Tibial artery (tissue), 4 donors: ENCODE data around the gene ADAMTS6.

Source experiments
- DNase-seq, 2 donors: peaks; one replicate each; pipeline ENCODE4 v3.0.0-alpha.2; 2019
- H3K27ac ChIP-seq, 2 donors: fragments of 200-600 bp; sonication (generic) in 1 of 2; 1 replicate in 1 of 2; 2 replicates in 1 of 2; pipeline ENCODE4 v1.5.1; 2018 to 2019; ENCODE audit warnings: mild to moderate bottlenecking in 1 of 2
- H3K27me3 ChIP-seq, 2 donors: fragments of 200-600 bp; sonication (generic) in 1 of 2; one replicate each; pipeline versions ENCODE4 v1.5.1 to v1.6.0; 2016 to 2019
- H3K36me3 ChIP-seq, 3 donors: fragments of 200-600 bp; sonication (generic) in 2 of 3; one replicate each; pipeline ENCODE4 v1.5.1; 2016 to 2019; ENCODE audit warnings: mild to moderate bottlenecking in 2 of 3
- H3K4me1 ChIP-seq, 4 donors: fragments of 200-600 bp; sonication (generic) in 2 of 4; 1 replicate in 3 of 4; 2 replicates in 1 of 4; pipeline ENCODE4 v1.5.1; 2016 to 2019
- H3K4me3 ChIP-seq, 2 donors: fragments of 200-600 bp; sonication (generic) in 1 of 2; 1 replicate in 1 of 2; 2 replicates in 1 of 2; pipeline ENCODE4 v1.5.1; 2018 to 2019; ENCODE audit warnings: mild to moderate bottlenecking in 2 of 2
- H3K9me3 ChIP-seq, 3 donors: fragments of 200-600 bp; sonication (generic) in 1 of 3; one replicate each; pipeline ENCODE4 v1.5.1; 2016 to 2019
- CTCF ChIP-seq, 2 experiments: fragments of 200-600 bp in 1 of 2; fragments of 450-650 bp in 1 of 2; IDR thresholded peaks; one replicate each; pipeline ENCODE4 v1.5.1; 2017 to 2019; ENCODE audit warnings: antibody characterized with exemption in 2 of 2, mild to moderate bottlenecking in 1 of 2, moderate library complexity in 1 of 2
- intact Hi-C: fragments of 100-400 bp; cut with DNase I; formaldehyde crosslinking; loops from one replicate; pipeline ENCODE4 v1.15.0; 2023; ENCODE audit warnings: low total_unique reads

Gene ADAMTS6

GRCh38 chr5:65413822-65414221 is 67.9 kb downstream of the ADAMTS6 start:
- Histone ChIP-seq H3K27ac (no peak overlapping the region), H3K27me3 (no peaks in the 10 kb centered on the region), H3K4me1 (no peaks in the 10 kb centered on the region), H3K36me3 (peaks cover 0 to 18% (median 0%) of the 10 kb centered on the region in 3 donors), H3K9me3 (peaks cover 0 to 22% (median 14%) of the 10 kb centered on the region in 3 donors), H3K4me3 (no peak overlapping the region)
- TF ChIP-seq CTCF (IDR thresholded peaks at IDR 0.05), result no peak
- intact Hi-C loops, result no loop called here
- DNase-seq, result no peak

DNA sequence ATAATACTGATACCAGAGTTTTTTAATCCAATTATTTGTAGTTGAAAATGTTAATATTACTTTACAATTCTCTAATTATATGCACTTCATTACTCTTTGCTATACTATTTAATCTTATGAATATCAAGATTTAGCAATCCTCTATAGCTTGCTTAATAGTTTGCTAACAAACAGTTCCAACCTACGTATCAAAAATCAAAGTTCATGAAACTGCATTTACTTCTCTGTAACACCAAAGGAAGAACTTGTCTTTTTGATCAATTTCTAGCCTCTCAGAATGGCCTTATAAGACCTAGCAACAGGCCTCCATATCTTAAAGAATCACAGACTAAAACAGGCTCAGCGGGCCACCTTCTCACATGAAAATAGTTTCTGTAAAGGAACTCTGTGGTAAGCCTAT is 68.9 kb downstream of the ADAMTS6 start:
- no peaks in the 10 kb centered on the region for H3K4me1 ChIP-seq
- no peak overlapping the region for H3K27ac ChIP-seq
- H3K9me3 ChIP-seq, result peaks cover 0 to 12% (median 6%) of the 10 kb centered on the region in 3 donors
- no peak overlapping the region for H3K4me3 ChIP-seq
- intact Hi-C loops, result no loop called here
- DNase-seq, result no peak
- TF ChIP-seq CTCF (IDR thresholded peaks at IDR 0.05), result no peak
- H3K36me3 ChIP-seq, result peaks cover 0 to 8% (median 0%) of the 10 kb centered on the region in 3 donors
- no peaks in the 10 kb centered on the region for H3K27me3 ChIP-seq

DNA sequence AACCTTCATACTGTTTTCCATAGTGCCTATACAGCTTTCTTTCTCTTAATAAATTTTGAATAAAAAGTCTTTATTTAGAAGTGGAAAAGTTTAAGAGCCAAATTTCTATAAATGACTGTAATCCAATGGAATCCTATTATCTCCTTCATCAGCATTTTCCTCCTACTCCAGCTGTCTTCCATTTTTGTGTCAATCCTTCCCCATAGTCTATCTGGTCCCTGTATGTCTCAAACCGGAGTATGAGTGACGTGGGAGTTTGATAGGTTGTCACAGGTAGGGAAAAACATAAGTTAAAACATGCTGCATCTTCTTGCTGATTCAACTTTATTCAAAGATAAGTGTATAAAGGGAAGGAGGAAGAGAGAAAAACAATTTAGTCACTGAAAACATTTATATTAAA is 70.4 kb downstream of the ADAMTS6 start:
- H3K4me3 ChIP-seq, result no peak overlapping the region
- DNase-seq, result no peak
- peaks cover 0 to 5% (median 0%) of the 10 kb centered on the region in 3 donors for H3K36me3 ChIP-seq
- intact Hi-C loops, result no loop called here
- H3K9me3 ChIP-seq, result no peaks in the 10 kb centered on the region
- TF ChIP-seq CTCF (IDR thresholded peaks at IDR 0.05), result no peak
- H3K27ac ChIP-seq, result no peak overlapping the region
- H3K27me3 ChIP-seq, result no peaks in the 10 kb centered on the region
- no peaks in the 10 kb centered on the region for H3K4me1 ChIP-seq

DNA sequence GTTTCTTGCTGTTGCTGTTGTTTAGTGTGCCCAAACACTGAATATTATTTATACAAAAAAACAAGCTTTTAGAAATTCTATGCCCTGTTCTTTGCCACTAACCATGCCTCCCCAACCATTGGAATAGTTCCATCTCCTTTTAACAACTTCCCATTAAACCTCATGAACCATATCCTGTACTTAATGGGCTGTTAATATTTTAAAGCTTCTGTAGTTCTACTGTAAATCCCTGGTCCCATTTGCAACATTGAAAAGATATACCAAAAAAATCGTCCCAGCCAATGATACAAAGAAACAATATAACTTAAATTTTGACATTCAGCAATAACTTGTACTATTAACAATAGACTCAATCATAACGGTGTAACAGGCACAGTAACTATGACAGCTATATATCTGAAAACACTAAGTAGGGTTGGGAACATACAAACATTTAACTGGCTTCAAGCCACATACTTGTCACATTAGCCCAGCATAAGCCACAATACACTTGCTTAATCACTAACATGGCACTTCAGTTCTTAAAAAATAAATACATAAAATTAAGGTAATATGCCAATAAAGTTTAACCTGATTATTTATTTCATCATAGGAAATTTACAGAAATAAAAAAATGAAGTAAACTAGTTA is 86.1 kb downstream of the ADAMTS6 start:
- no peaks in the 10 kb centered on the region for H3K36me3 ChIP-seq
- peaks cover 0 to 25% (median 13%) of the 10 kb centered on the region in 4 donors for H3K4me1 ChIP-seq
- no peak overlapping the region for H3K4me3 ChIP-seq
- no peak for TF ChIP-seq CTCF (IDR thresholded peaks at IDR 0.05)
- intact Hi-C loops, result no loop called here
- peak overlapping the region in 1 of 2 donors; percentile 17 for H3K27ac ChIP-seq
- DNase-seq, result no peak
- H3K9me3 ChIP-seq, result peaks cover 0 to 3% (median 0%) of the 10 kb centered on the region in 3 donors
- no peaks in the 10 kb centered on the region for H3K27me3 ChIP-seq

GRCh38 chr5:65394087-65394486 is 87.6 kb downstream of the ADAMTS6 start:
- no peak overlapping the region for H3K4me3 ChIP-seq
- H3K36me3 ChIP-seq, result no peaks in the 10 kb centered on the region
- no peaks in the 10 kb centered on the region for H3K27me3 ChIP-seq
- peaks cover 0 to 25% (median 13%) of the 10 kb centered on the region in 4 donors for H3K4me1 ChIP-seq
- H3K27ac ChIP-seq, result peak overlapping the region; percentile 60 to 68
- no peak for TF ChIP-seq CTCF (IDR thresholded peaks at IDR 0.05)
- H3K9me3 ChIP-seq, result peaks cover 0 to 3% (median 0%) of the 10 kb centered on the region in 3 donors
- intact Hi-C loops, result no loop called here
- peak; percentile 72 to 94 for DNase-seq
